Measurements from ENCODE around the gene BBOF1.

The BBOF1 gene

GRCh38 chr14:74008843-74009499 is 10.2 kb upstream of the BBOF1 start:
- no peak overlapping the region for H3K4me3 ChIP-seq (ENCODE audit: low read length)

GRCh38 chr14:74014299-74014698 is 4.8 kb upstream of the BBOF1 start:
- H3K4me3 ChIP-seq (ENCODE audit: low read length): no peak overlapping the region
- TF ChIP-seq ZNF274 (IDR thresholded peaks at IDR 0.05; ENCODE audit: low read depth, low read length): no peak

More at GRCh38 chr14:74008843-74009499, 10.2 kb upstream of the BBOF1 start:
- no peak for TF ChIP-seq ZNF274 (IDR thresholded peaks at IDR 0.05; ENCODE audit: low read depth, low read length)

- TF ChIP-seq ZNF274 (IDR thresholded peaks at IDR 0.05; ENCODE audit: low read depth, low read length): no peak
- H3K4me3 ChIP-seq (ENCODE audit: low read length): no peak overlapping the region
Measured at GRCh38 chr14:74015176-74015575, 4.0 kb upstream of the BBOF1 start.

- no peak for TF ChIP-seq ZNF274 (IDR thresholded peaks at IDR 0.05; ENCODE audit: low read depth, low read length)
- no peak overlapping the region for H3K4me3 ChIP-seq (ENCODE audit: low read length)
Measured at GRCh38 chr14:74015963-74016362, 3.2 kb upstream of the BBOF1 start.

- no peak for TF ChIP-seq ZNF274 (IDR thresholded peaks at IDR 0.05; ENCODE audit: low read depth, low read length)
- peak overlapping the region; percentile 83 for H3K4me3 ChIP-seq (ENCODE audit: low read length)
Measured at GRCh38 chr14:74018174-74018585, 969 bp upstream of the BBOF1 start.

GRCh38 chr14:74019408-74020137 is 424 bp downstream of the BBOF1 start:
- peak overlapping the region; percentile 83 for H3K4me3 ChIP-seq (ENCODE audit: low read length)
- TF ChIP-seq ZNF274 (IDR thresholded peaks at IDR 0.05; ENCODE audit: low read depth, low read length): no peak

- no peak overlapping the region for H3K4me3 ChIP-seq (ENCODE audit: low read length)
- no peak for TF ChIP-seq ZNF274 (IDR thresholded peaks at IDR 0.05; ENCODE audit: low read depth, low read length)
Measured at GRCh38 chr14:74022346-74022745, 3.2 kb downstream of the BBOF1 start.

- TF ChIP-seq ZNF274 (IDR thresholded peaks at IDR 0.05; ENCODE audit: low read depth, low read length): no peak
- no peak overlapping the region for H3K4me3 ChIP-seq (ENCODE audit: low read length)
Measured at GRCh38 chr14:74029136-74029535, 10.0 kb downstream of the BBOF1 start.

- no peak overlapping the region for H3K4me3 ChIP-seq (ENCODE audit: low read length)
- no peak for TF ChIP-seq ZNF274 (IDR thresholded peaks at IDR 0.05; ENCODE audit: low read depth, low read length)
Measured at GRCh38 chr14:74034572-74034971, 15.4 kb downstream of the BBOF1 start.

- H3K4me3 ChIP-seq (ENCODE audit: low read length): no peak overlapping the region
- no peak for TF ChIP-seq ZNF274 (IDR thresholded peaks at IDR 0.05; ENCODE audit: low read depth, low read length)
Measured at GRCh38 chr14:74035556-74035955, 16.4 kb downstream of the BBOF1 start.

- no peak for TF ChIP-seq ZNF274 (IDR thresholded peaks at IDR 0.05; ENCODE audit: low read depth, low read length)
- no peak overlapping the region for H3K4me3 ChIP-seq (ENCODE audit: low read length)
Measured at GRCh38 chr14:74038020-74038859, 19.1 kb downstream of the BBOF1 start.

- TF ChIP-seq ZNF274 (IDR thresholded peaks at IDR 0.05; ENCODE audit: low read depth, low read length): no peak
- H3K4me3 ChIP-seq (ENCODE audit: low read length): no peak overlapping the region
Measured at GRCh38 chr14:74042296-74042695, 23.1 kb downstream of the BBOF1 start.

GRCh38 chr14:74045522-74045921 is 26.4 kb downstream of the BBOF1 start:
- no peak for TF ChIP-seq ZNF274 (IDR thresholded peaks at IDR 0.05; ENCODE audit: low read depth, low read length)
- no peak overlapping the region for H3K4me3 ChIP-seq (ENCODE audit: low read length)

GRCh38 chr14:74048281-74048680 is 29.1 kb downstream of the BBOF1 start:
- no peak overlapping the region for H3K4me3 ChIP-seq (ENCODE audit: low read length)
- TF ChIP-seq ZNF274 (IDR thresholded peaks at IDR 0.05; ENCODE audit: low read depth, low read length): no peak

All from GM08714 (cell line).